HUES64 (cell line): ENCODE measurements around the gene EVC2.

Experiments
- H3K27ac ChIP-seq: 2 replicates; pipeline ENCODE4 v1.7.0; 2013; ENCODE audit warnings: low read depth, low read length, inconsistent platforms
- H3K27me3 ChIP-seq: 2 replicates; pipeline ENCODE4 v1.6.1; 2013; ENCODE audit warnings: mild to moderate bottlenecking, low read length; ENCODE audit not compliant: insufficient read depth
- H3K36me3 ChIP-seq: 2 replicates; pipeline ENCODE4 v1.6.1; 2013; ENCODE audit warnings: mild to moderate bottlenecking, low read length; ENCODE audit not compliant: insufficient read depth
- H3K4me1 ChIP-seq: 2 replicates; pipeline ENCODE4 v1.6.1; 2013; ENCODE audit warnings: mild to moderate bottlenecking, low read length, moderate library complexity; ENCODE audit not compliant: insufficient read depth
- H3K4me3 ChIP-seq: 2 replicates; pipeline ENCODE4 v1.5.1; 2013; ENCODE audit warnings: mild to moderate bottlenecking, low read length, moderate library complexity
- H3K9ac ChIP-seq: 2 replicates; pipeline ENCODE4 v1.6.1; 2013; ENCODE audit warnings: mild to moderate bottlenecking, low read depth, low read length
- H3K9me3 ChIP-seq: 2 replicates; pipeline ENCODE4 v1.6.1; 2013; ENCODE audit warnings: low read depth, low read length; ENCODE audit not compliant: insufficient read depth
- WGBS: fragments of 150-250, 120-280 bp; methylation state at CpG from one replicate; pipeline ENCODE4 v1.1.7; 2013; ENCODE audit warnings: missing lambda C conversion rate; 5-methylcytosine and 5-hydroxymethylcytosine counted together

The EVC2 gene

GRCh38 chr4:5703831-5704230 lies 4.5 kb downstream of the EVC2 start:
- peaks cover 8% of the 10 kb centered on the region for H3K27me3 ChIP-seq
- peaks cover 7% of the 10 kb centered on the region; the same call in 1 of the 2 replicates for H3K9me3 ChIP-seq
- H3K36me3 ChIP-seq = peaks cover 14% of the 10 kb centered on the region
- H3K27ac ChIP-seq = no peak overlapping the region
- 91% methylated on average over 5 of the region's 5 CpGs for WGBS
- peaks cover 4% of the 10 kb centered on the region; the same call in 1 of the 2 replicates for H3K4me1 ChIP-seq
- no peak overlapping the region for H3K9ac ChIP-seq
- no peak overlapping the region for H3K4me3 ChIP-seq

- H3K36me3 ChIP-seq = peaks cover 17% of the 10 kb centered on the region
- H3K4me1 ChIP-seq = no peaks in the 10 kb centered on the region
- H3K9ac ChIP-seq = no peak overlapping the region
- no peak overlapping the region for H3K4me3 ChIP-seq
- peaks cover under 1% of the 10 kb centered on the region; the same call in 1 of the 2 replicates for H3K27me3 ChIP-seq
- WGBS = 87% methylated on average over 8 of the region's 8 CpGs
- H3K27ac ChIP-seq = no peak overlapping the region
- peaks cover 7% of the 10 kb centered on the region; the same call in 1 of the 2 replicates for H3K9me3 ChIP-seq
Observed at GRCh38 chr4:5701971-5702370, 6.4 kb downstream of the EVC2 start.

GRCh38 chr4:5700459-5700858 lies 7.9 kb downstream of the EVC2 start:
- H3K27me3 ChIP-seq = no peaks in the 10 kb centered on the region
- no peak overlapping the region for H3K9ac ChIP-seq
- H3K4me3 ChIP-seq = no peak overlapping the region
- 93% methylated on average over 5 of the region's 5 CpGs for WGBS
- H3K36me3 ChIP-seq = peaks cover 20% of the 10 kb centered on the region
- no peak overlapping the region for H3K27ac ChIP-seq
- peaks cover 7% of the 10 kb centered on the region; the same call in 1 of the 2 replicates for H3K9me3 ChIP-seq
- no peaks in the 10 kb centered on the region for H3K4me1 ChIP-seq

GRCh38 chr4:5696341-5696740 lies 12.0 kb downstream of the EVC2 start:
- Histone ChIP-seq H3K27me3 (no peaks in the 10 kb centered on the region), H3K9me3 (no peaks in the 10 kb centered on the region), H3K9ac (no peak overlapping the region), H3K36me3 (peaks cover 39% of the 10 kb centered on the region), H3K4me1 (no peaks in the 10 kb centered on the region), H3K4me3 (no peak overlapping the region), H3K27ac (no peak overlapping the region)
- WGBS = 94% methylated on average over 11 of the region's 11 CpGs

- Histone ChIP-seq H3K4me3 (no peak overlapping the region), H3K27ac (no peak overlapping the region), H3K9ac (no peak overlapping the region), H3K36me3 (peaks cover 64% of the 10 kb centered on the region), H3K27me3 (no peaks in the 10 kb centered on the region), H3K4me1 (no peaks in the 10 kb centered on the region), H3K9me3 (no peaks in the 10 kb centered on the region)
- WGBS = 90% methylated on average over 2 of the region's 4 CpGs
Observed at GRCh38 chr4:5693871-5694270, 14.5 kb downstream of the EVC2 start.

GRCh38 chr4:5691491-5692132 lies 16.7 kb downstream of the EVC2 start:
- Histone ChIP-seq H3K9me3 (no peaks in the 10 kb centered on the region), H3K9ac (no peak overlapping the region), H3K4me1 (no peaks in the 10 kb centered on the region), H3K4me3 (no peak overlapping the region), H3K36me3 (peaks cover 71% of the 10 kb centered on the region), H3K27ac (no peak overlapping the region), H3K27me3 (no peaks in the 10 kb centered on the region)
- WGBS = 82% methylated on average over 7 of the region's 7 CpGs

GRCh38 chr4:5689065-5689464 lies 19.3 kb downstream of the EVC2 start:
- WGBS = 95% methylated on average over 8 of the region's 8 CpGs
- H3K27ac ChIP-seq = no peak overlapping the region
- H3K9ac ChIP-seq = no peak overlapping the region
- peaks cover 81% of the 10 kb centered on the region for H3K36me3 ChIP-seq
- H3K4me3 ChIP-seq = no peak overlapping the region
- no peaks in the 10 kb centered on the region for H3K27me3 ChIP-seq
- H3K4me1 ChIP-seq = no peaks in the 10 kb centered on the region
- H3K9me3 ChIP-seq = no peaks in the 10 kb centered on the region

GRCh38 chr4:5686338-5686737 lies 22.0 kb downstream of the EVC2 start:
- no peak overlapping the region for H3K27ac ChIP-seq
- no peak overlapping the region for H3K4me3 ChIP-seq
- WGBS = 95% methylated on average over 5 of the region's 6 CpGs
- no peaks in the 10 kb centered on the region for H3K4me1 ChIP-seq
- H3K27me3 ChIP-seq = no peaks in the 10 kb centered on the region
- H3K9me3 ChIP-seq = no peaks in the 10 kb centered on the region
- no peak overlapping the region for H3K9ac ChIP-seq
- peaks cover 75% of the 10 kb centered on the region for H3K36me3 ChIP-seq

GRCh38 chr4:5685296-5685695 lies 23.1 kb downstream of the EVC2 start:
- no peak overlapping the region for H3K4me3 ChIP-seq
- no peaks in the 10 kb centered on the region for H3K4me1 ChIP-seq
- no peaks in the 10 kb centered on the region for H3K9me3 ChIP-seq
- WGBS = 95% methylated on average over 9 of the region's 9 CpGs
- no peak overlapping the region for H3K27ac ChIP-seq
- H3K27me3 ChIP-seq = no peaks in the 10 kb centered on the region
- H3K9ac ChIP-seq = no peak overlapping the region
- peaks cover 75% of the 10 kb centered on the region for H3K36me3 ChIP-seq

GRCh38 chr4:5683566-5683965 lies 24.8 kb downstream of the EVC2 start:
- Histone ChIP-seq H3K4me1 (no peaks in the 10 kb centered on the region), H3K36me3 (peaks cover 67% of the 10 kb centered on the region), H3K27me3 (no peaks in the 10 kb centered on the region), H3K9ac (no peak overlapping the region), H3K27ac (no peak overlapping the region), H3K4me3 (no peak overlapping the region), H3K9me3 (no peaks in the 10 kb centered on the region)
- 78% methylated on average over 10 of the region's 10 CpGs for WGBS

GRCh38 chr4:5678977-5679376 lies 29.4 kb downstream of the EVC2 start:
- Histone ChIP-seq H3K9ac (no peak overlapping the region), H3K27me3 (no peaks in the 10 kb centered on the region), H3K36me3 (peaks cover 54% of the 10 kb centered on the region), H3K9me3 (no peaks in the 10 kb centered on the region), H3K4me1 (no peaks in the 10 kb centered on the region), H3K27ac (no peak overlapping the region), H3K4me3 (no peak overlapping the region)
- WGBS = 94% methylated on average over 10 of the region's 10 CpGs

GRCh38 chr4:5676763-5677162 lies 31.6 kb downstream of the EVC2 start:
- Histone ChIP-seq H3K9ac (no peak overlapping the region), H3K36me3 (peaks cover 41% of the 10 kb centered on the region), H3K9me3 (no peaks in the 10 kb centered on the region), H3K27ac (no peak overlapping the region), H3K4me3 (no peak overlapping the region), H3K4me1 (no peaks in the 10 kb centered on the region), H3K27me3 (no peaks in the 10 kb centered on the region)
- 96% methylated on average over 8 of the region's 8 CpGs for WGBS
